Loucy (cell line): ENCODE results near the gene THOP1.

Experiments used
- H2AFZ ChIP-seq: fragments of 200-600 bp; sonication (generic); 2 replicates; pipeline ENCODE4 v1.6.0; 2016; ENCODE audit warnings: antibody characterized with exemption, mild to moderate bottlenecking, low read length, moderate library complexity
- H3F3A ChIP-seq: fragments of 200-600 bp; 2 replicates; pipeline ENCODE4 v1.6.0; 2016; ENCODE audit warnings: antibody characterized with exemption, low read depth, mild to moderate bottlenecking
- H3K27me3 ChIP-seq: fragments of 200-600 bp; sonication (generic); 2 replicates; pipeline ENCODE4 v1.6.1; 2014; ENCODE audit warnings: low read length, mild to moderate bottlenecking; ENCODE audit not compliant: insufficient read depth, poor library complexity, severe bottlenecking
- H3K36me3 ChIP-seq: fragments of 200-600 bp; sonication (generic); 2 replicates; pipeline ENCODE4 v1.6.1; 2016; ENCODE audit warnings: low read length; ENCODE audit not compliant: insufficient read depth
- H3K4me1 ChIP-seq: fragments of 200-600 bp; sonication (generic); 2 replicates; pipeline ENCODE4 v1.5.1; 2014; ENCODE audit warnings: low read length, mild to moderate bottlenecking; ENCODE audit not compliant: insufficient read depth, poor library complexity, severe bottlenecking
- H3K4me2 ChIP-seq: fragments of 200-600 bp; sonication (generic); 2 replicates; pipeline ENCODE4 v1.6.0; 2014; ENCODE audit warnings: antibody characterized with exemption, low read length, low read depth, mild to moderate bottlenecking; ENCODE audit not compliant: poor library complexity, severe bottlenecking
- H3K4me3 ChIP-seq: fragments of 200-600 bp; sonication (generic); 2 replicates; pipeline ENCODE4 v1.5.1; 2014; ENCODE audit warnings: low read length, mild to moderate bottlenecking, mixed read lengths; ENCODE audit not compliant: poor library complexity, severe bottlenecking
- H3K79me2 ChIP-seq: fragments of 200-600 bp; sonication (generic); 2 replicates; pipeline ENCODE4 v1.6.1; 2014; ENCODE audit warnings: low read length; ENCODE audit not compliant: insufficient read depth
- H3K9ac ChIP-seq: fragments of 200-600 bp; sonication (generic); 2 replicates; pipeline ENCODE4 v1.6.0; 2014; ENCODE audit warnings: mild to moderate bottlenecking, low read depth, low read length, moderate library complexity; ENCODE audit not compliant: poor library complexity, severe bottlenecking
- H3K9me2 ChIP-seq: fragments of 200-600 bp; sonication (generic); replicated peaks from 2 replicates; pipeline ENCODE4 v1.6.1; 2016; ENCODE audit warnings: low read depth, low read length, mixed read lengths
- H3K9me3 ChIP-seq: fragments of 200-600 bp; sonication (generic); 2 replicates; pipeline ENCODE4 v1.6.1; 2014; ENCODE audit warnings: mild to moderate bottlenecking, antibody characterized with exemption, low read length, low read depth; ENCODE audit not compliant: insufficient read depth
- H4K20me1 ChIP-seq: fragments of 200-600 bp; sonication (generic); 2 replicates; pipeline ENCODE4 v1.6.0; 2014; ENCODE audit warnings: antibody characterized with exemption, low read length, mild to moderate bottlenecking; ENCODE audit not compliant: insufficient read depth, poor library complexity, severe bottlenecking
- EZH2phosphoT487 ChIP-seq: fragments of 200-600 bp; IDR thresholded peaks from 2 replicates; pipeline ENCODE4 v1.6.1; 2018; ENCODE audit warnings: antibody characterized with exemption, mild to moderate bottlenecking, moderate library complexity, borderline replicate concordance
- TF ChIP-seq, protein P1 (sequence below): fragments of 200-600 bp; sonication (generic); conservative IDR thresholded peaks from 2 replicates; pipeline ENCODE4 v1.5.1; 2014; ENCODE audit warnings: mild to moderate bottlenecking, antibody characterized with exemption, low read length

Gene THOP1

DNA sequence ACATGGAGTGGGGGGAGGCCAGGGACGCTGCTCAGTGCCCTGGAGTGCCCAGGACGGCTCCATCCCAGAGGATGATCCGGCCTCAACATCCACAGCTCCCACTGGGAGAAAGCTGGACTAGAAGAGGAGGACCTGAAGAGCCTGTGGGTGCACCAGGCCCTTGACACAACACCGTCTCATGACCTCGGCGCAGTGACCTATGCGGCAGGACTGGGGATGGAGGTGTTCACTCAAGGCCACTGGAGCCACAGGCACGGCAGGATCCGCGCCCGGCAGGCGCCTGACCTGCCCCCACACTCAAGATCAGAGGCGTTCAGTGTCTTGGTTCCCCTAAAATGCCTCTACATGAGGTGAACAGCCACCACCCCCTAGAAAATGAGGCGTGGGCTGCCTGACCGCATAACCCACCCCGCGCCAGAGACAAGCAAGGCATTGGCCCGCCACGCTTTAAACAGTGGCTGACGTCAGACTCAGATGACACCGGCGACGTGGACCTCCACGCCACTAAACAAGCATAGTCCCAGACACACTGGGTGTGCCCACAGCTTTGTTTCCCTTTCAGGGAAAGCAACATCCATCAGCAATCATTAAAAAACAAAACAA is 10.2 kb upstream of the THOP1 start:
- H3K36me3 ChIP-seq: no peaks in the 10 kb centered on the region
- peaks cover 16% of the 10 kb centered on the region for H3K4me1 ChIP-seq
- H3K4me3 ChIP-seq: no peak overlapping the region
- no peak for TF ChIP-seq EZH2phosphoT487
- TF ChIP-seq, protein P1, sequence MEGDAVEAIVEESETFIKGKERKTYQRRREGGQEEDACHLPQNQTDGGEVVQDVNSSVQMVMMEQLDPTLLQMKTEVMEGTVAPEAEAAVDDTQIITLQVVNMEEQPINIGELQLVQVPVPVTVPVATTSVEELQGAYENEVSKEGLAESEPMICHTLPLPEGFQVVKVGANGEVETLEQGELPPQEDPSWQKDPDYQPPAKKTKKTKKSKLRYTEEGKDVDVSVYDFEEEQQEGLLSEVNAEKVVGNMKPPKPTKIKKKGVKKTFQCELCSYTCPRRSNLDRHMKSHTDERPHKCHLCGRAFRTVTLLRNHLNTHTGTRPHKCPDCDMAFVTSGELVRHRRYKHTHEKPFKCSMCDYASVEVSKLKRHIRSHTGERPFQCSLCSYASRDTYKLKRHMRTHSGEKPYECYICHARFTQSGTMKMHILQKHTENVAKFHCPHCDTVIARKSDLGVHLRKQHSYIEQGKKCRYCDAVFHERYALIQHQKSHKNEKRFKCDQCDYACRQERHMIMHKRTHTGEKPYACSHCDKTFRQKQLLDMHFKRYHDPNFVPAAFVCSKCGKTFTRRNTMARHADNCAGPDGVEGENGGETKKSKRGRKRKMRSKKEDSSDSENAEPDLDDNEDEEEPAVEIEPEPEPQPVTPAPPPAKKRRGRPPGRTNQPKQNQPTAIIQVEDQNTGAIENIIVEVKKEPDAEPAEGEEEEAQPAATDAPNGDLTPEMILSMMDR: no peak
- H3K27me3 ChIP-seq: no peaks in the 10 kb centered on the region
- no peaks in the 10 kb centered on the region for H3K9me3 ChIP-seq
- no peak overlapping the region for H3K9ac ChIP-seq
- H3K9me2 ChIP-seq: no peaks in the 10 kb centered on the region
- no peak overlapping the region for H2AFZ ChIP-seq
- no peaks in the 10 kb centered on the region for H3F3A ChIP-seq
- peaks cover 87% of the 10 kb centered on the region for H3K79me2 ChIP-seq
- peaks cover 56% of the 10 kb centered on the region for H4K20me1 ChIP-seq
- peak overlapping the region; percentile 40 for H3K4me2 ChIP-seq

DNA sequence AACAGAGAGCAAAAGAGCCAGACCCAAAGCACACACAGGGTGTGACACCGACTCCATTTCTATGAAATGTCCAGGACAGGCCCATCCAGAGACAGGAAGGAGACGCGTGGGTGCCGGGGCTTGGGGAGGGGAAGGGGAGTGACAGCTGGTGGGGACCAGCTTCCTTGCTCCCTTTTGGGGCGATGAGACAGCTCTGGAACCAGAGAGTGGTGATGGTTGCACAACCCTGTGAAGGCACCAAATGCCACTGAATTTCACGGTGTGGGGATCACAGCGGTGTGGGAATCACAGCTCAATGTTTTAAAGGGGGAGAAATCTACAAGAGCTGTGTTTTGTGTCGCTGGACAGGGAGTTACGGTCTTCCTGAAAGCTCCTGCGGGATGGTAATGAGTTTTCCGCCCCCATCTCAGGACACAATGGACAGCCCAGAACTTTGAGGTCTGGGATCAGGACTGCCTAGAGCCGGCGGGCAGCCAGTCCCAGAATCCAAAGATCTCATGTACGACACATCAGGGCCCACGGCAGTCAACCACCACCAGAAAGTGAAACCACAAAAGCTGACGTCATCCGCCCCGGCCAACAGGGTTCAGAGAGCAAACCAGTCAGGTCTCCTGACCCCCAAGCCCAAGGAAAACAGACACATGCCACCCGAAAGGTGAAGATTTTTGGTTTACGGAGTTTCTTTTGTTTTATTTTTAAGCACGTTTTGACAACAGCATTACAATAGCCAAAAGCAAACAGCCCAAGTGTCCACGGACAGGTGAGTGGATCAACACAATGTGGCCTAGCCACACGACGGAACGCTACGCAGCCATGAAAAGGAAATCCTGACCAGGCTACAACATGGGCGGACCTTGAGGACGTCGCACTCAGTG is 9.5 kb upstream of the THOP1 start:
- Histone ChIP-seq H3K9me2 (no peaks in the 10 kb centered on the region), H3F3A (no peaks in the 10 kb centered on the region), H3K4me2 (peak overlapping the region; percentile 40), H4K20me1 (peaks cover 58% of the 10 kb centered on the region), H3K79me2 (peaks cover 87% of the 10 kb centered on the region), H3K27me3 (no peaks in the 10 kb centered on the region), H3K4me3 (no peak overlapping the region), H2AFZ (no peak overlapping the region), H3K36me3 (no peaks in the 10 kb centered on the region), H3K9me3 (no peaks in the 10 kb centered on the region), H3K4me1 (peaks cover 22% of the 10 kb centered on the region), H3K9ac (no peak overlapping the region)
- no peak for TF ChIP-seq EZH2phosphoT487
- TF ChIP-seq, protein P1: no peak

DNA sequence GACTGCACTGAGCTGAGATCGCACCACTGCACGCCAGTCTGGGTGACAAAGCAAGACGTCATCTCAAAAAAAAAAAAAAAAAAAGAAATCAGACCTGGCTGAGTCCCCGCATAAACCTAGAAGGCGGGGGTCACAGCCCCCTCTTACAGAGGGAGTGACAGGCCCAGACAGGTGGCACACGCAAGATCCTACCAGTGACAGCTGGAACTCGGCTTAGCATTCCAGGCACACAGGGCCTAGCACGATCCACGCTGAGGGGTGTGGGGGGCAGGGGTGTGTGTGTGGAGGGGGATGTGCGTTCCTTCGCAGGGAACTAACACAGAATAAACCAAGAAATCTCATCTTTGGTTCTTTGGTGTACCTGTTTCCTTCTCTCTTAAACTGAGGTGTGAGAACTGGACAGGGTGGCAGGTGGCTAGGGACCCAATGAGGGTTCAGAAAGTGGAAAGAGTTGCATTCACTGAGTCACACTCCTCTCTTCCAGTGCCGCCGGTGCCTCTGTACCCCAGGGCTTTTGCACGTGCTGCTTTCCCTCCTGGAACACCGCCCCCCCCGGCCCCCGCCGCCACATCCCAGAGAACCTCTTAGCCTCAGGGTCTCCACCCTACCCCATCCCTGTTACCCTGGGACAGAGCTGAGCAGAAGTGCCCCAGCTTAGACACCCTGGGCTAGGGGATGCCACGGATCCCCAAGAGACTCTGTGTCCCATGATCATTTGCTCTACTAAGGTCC is 7.2 kb upstream of the THOP1 start:
- no peaks in the 10 kb centered on the region for H3K9me3 ChIP-seq
- H4K20me1 ChIP-seq: peaks cover 70% of the 10 kb centered on the region
- no peaks in the 10 kb centered on the region for H3K9me2 ChIP-seq
- peaks cover 94% of the 10 kb centered on the region for H3K79me2 ChIP-seq
- H3K4me2 ChIP-seq: peak overlapping the region; percentile 76
- no peak overlapping the region for H3K9ac ChIP-seq
- H3F3A ChIP-seq: no peaks in the 10 kb centered on the region
- TF ChIP-seq EZH2phosphoT487: no peak
- TF ChIP-seq, protein P1: no peak
- H3K27me3 ChIP-seq: no peaks in the 10 kb centered on the region
- no peaks in the 10 kb centered on the region for H3K36me3 ChIP-seq
- H3K4me1 ChIP-seq: peaks cover 31% of the 10 kb centered on the region
- no peak overlapping the region for H3K4me3 ChIP-seq
- H2AFZ ChIP-seq: no peak overlapping the region
